HAP-1 (cell line): ENCODE measurements around the gene BMPER.
A peak's percentile ranks its signal among the peaks of the same experiment; 100 is the strongest.

ENCODE experiments used
- DNase-seq, 2 experiments: peaks; one replicate each; pipeline ENCODE4 v3.0.0-alpha.2; 2016 to 2020; ENCODE audit warnings: low spot score in 2 of 2
- H3K27me3 ChIP-seq: fragments of 250-450 bp; sonication (Bioruptor Pico); 2 replicates; pipeline ENCODE4 v1.5.1; 2020; ENCODE audit warnings: low read depth, mild to moderate bottlenecking, moderate library complexity
- H3K36me3 ChIP-seq: fragments of 250-450 bp; sonication (Bioruptor Pico); replicated peaks from 2 replicates; pipeline ENCODE4 v1.5.1; 2020; ENCODE audit warnings: mild to moderate bottlenecking
- H3K4me1 ChIP-seq: fragments of 250-450 bp; sonication (Bioruptor Pico); 2 replicates; pipeline ENCODE4 v1.5.1; 2020; ENCODE audit warnings: mild to moderate bottlenecking
- H3K4me3 ChIP-seq: fragments of 250-450 bp; sonication (Bioruptor Pico); 2 replicates; pipeline ENCODE4 v1.5.1; 2020; ENCODE audit warnings: mild to moderate bottlenecking, moderate library complexity
- H3K9me3 ChIP-seq: fragments of 250-450 bp; sonication (Bioruptor Pico); 2 replicates; pipeline ENCODE4 v1.5.1; 2020; ENCODE audit warnings: mild to moderate bottlenecking, moderate library complexity
- in situ Hi-C: fragments of 300-500 bp; cut with MboI; formaldehyde crosslinking; loops from 3 replicates; pipeline ENCODE4 v1.14.3; 2020; ENCODE audit warnings: low sequenced_read_pairs, inconsistent platforms, mixed read lengths

BMPER gene

GRCh38 chr7:33902746-33903145 lies 2.6 kb upstream of the BMPER start:
- in situ Hi-C loops = no loop called here
- peaks cover 38% of the 10 kb centered on the region for H3K27me3 ChIP-seq
- H3K9me3 ChIP-seq = no peaks in the 10 kb centered on the region
- no peak for DNase-seq
- H3K4me1 ChIP-seq = no peaks in the 10 kb centered on the region
- no peaks in the 10 kb centered on the region for H3K36me3 ChIP-seq
- H3K4me3 ChIP-seq = no peak overlapping the region

- H3K4me3 ChIP-seq = peak overlapping the region; percentile 25
- peak in 1 of 2 experiments; percentile 17 for DNase-seq
- no peaks in the 10 kb centered on the region for H3K4me1 ChIP-seq
- H3K36me3 ChIP-seq = no peaks in the 10 kb centered on the region
- H3K9me3 ChIP-seq = no peaks in the 10 kb centered on the region
- H3K27me3 ChIP-seq = peaks cover 38% of the 10 kb centered on the region
- in situ Hi-C loops = no loop called here
Measured at GRCh38 chr7:33903791-33904680, 1.3 kb upstream of the BMPER start.

GRCh38 chr7:33904681-33905388 lies 504 bp upstream of the BMPER start:
- in situ Hi-C loops = no loop called here
- peak; percentile 2 to 44 for DNase-seq
- H3K4me3 ChIP-seq = peak overlapping the region; percentile 25

GRCh38 chr7:33906697-33907096 lies 1.4 kb downstream of the BMPER start:
- DNase-seq = no peak
- in situ Hi-C loops = no loop called here
- Histone ChIP-seq H3K4me3 (no peak overlapping the region), H3K9me3 (no peaks in the 10 kb centered on the region), H3K36me3 (no peaks in the 10 kb centered on the region), H3K4me1 (no peaks in the 10 kb centered on the region), H3K27me3 (peaks cover 38% of the 10 kb centered on the region)

More at GRCh38 chr7:33904681-33905388, 504 bp upstream of the BMPER start:
- Histone ChIP-seq H3K4me1 (no peaks in the 10 kb centered on the region), H3K36me3 (no peaks in the 10 kb centered on the region), H3K9me3 (no peaks in the 10 kb centered on the region), H3K27me3 (peaks cover 38% of the 10 kb centered on the region)

- peaks cover 38% of the 10 kb centered on the region for H3K27me3 ChIP-seq
- no peak for DNase-seq
- H3K36me3 ChIP-seq = no peaks in the 10 kb centered on the region
- no peaks in the 10 kb centered on the region for H3K9me3 ChIP-seq
- in situ Hi-C loops = no loop called here
- H3K4me3 ChIP-seq = no peak overlapping the region
- H3K4me1 ChIP-seq = no peaks in the 10 kb centered on the region
Measured at GRCh38 chr7:33907625-33908024, 2.3 kb downstream of the BMPER start.

- Histone ChIP-seq H3K9me3 (no peaks in the 10 kb centered on the region), H3K36me3 (no peaks in the 10 kb centered on the region), H3K4me3 (no peak overlapping the region), H3K27me3 (peaks cover 24% of the 10 kb centered on the region), H3K4me1 (no peaks in the 10 kb centered on the region)
- DNase-seq = no peak
- in situ Hi-C loops = no loop called here
Measured at GRCh38 chr7:33909318-33909717, 4.0 kb downstream of the BMPER start.

GRCh38 chr7:33909755-33910154 lies 4.4 kb downstream of the BMPER start:
- no peak overlapping the region for H3K4me3 ChIP-seq
- H3K4me1 ChIP-seq = no peaks in the 10 kb centered on the region
- in situ Hi-C loops = no loop called here
- H3K9me3 ChIP-seq = no peaks in the 10 kb centered on the region
- no peak for DNase-seq
- H3K27me3 ChIP-seq = peaks cover 20% of the 10 kb centered on the region
- no peaks in the 10 kb centered on the region for H3K36me3 ChIP-seq

- in situ Hi-C loops = no loop called here
- H3K27me3 ChIP-seq = peaks cover 15% of the 10 kb centered on the region
- no peak for DNase-seq
- no peaks in the 10 kb centered on the region for H3K4me1 ChIP-seq
- no peaks in the 10 kb centered on the region for H3K36me3 ChIP-seq
- H3K9me3 ChIP-seq = no peaks in the 10 kb centered on the region
- H3K4me3 ChIP-seq = no peak overlapping the region
Measured at GRCh38 chr7:33910756-33911155, 5.4 kb downstream of the BMPER start.

- no peaks in the 10 kb centered on the region for H3K27me3 ChIP-seq
- H3K4me3 ChIP-seq = no peak overlapping the region
- DNase-seq = no peak
- H3K4me1 ChIP-seq = no peaks in the 10 kb centered on the region
- in situ Hi-C loops = no loop called here
- no peaks in the 10 kb centered on the region for H3K9me3 ChIP-seq
- H3K36me3 ChIP-seq = no peaks in the 10 kb centered on the region
Measured at GRCh38 chr7:33916357-33917081, 11.2 kb downstream of the BMPER start.

GRCh38 chr7:33917661-33918060 lies 12.3 kb downstream of the BMPER start:
- DNase-seq = no peak
- H3K27me3 ChIP-seq = no peaks in the 10 kb centered on the region
- H3K4me3 ChIP-seq = no peak overlapping the region
- H3K4me1 ChIP-seq = no peaks in the 10 kb centered on the region
- in situ Hi-C loops = no loop called here
- no peaks in the 10 kb centered on the region for H3K36me3 ChIP-seq
- no peaks in the 10 kb centered on the region for H3K9me3 ChIP-seq

GRCh38 chr7:33918438-33919143 lies 13.3 kb downstream of the BMPER start:
- DNase-seq = no peak
- Histone ChIP-seq H3K4me3 (no peak overlapping the region), H3K36me3 (no peaks in the 10 kb centered on the region), H3K27me3 (no peaks in the 10 kb centered on the region), H3K4me1 (no peaks in the 10 kb centered on the region), H3K9me3 (no peaks in the 10 kb centered on the region)
- in situ Hi-C loops = no loop called here

- Histone ChIP-seq H3K9me3 (no peaks in the 10 kb centered on the region), H3K36me3 (no peaks in the 10 kb centered on the region), H3K4me3 (no peak overlapping the region), H3K4me1 (no peaks in the 10 kb centered on the region), H3K27me3 (no peaks in the 10 kb centered on the region)
- in situ Hi-C loops = no loop called here
- DNase-seq = no peak
Measured at GRCh38 chr7:33919449-33919848, 14.1 kb downstream of the BMPER start.

GRCh38 chr7:33921216-33921938 lies 16.0 kb downstream of the BMPER start:
- H3K27me3 ChIP-seq = no peaks in the 10 kb centered on the region
- H3K9me3 ChIP-seq = no peaks in the 10 kb centered on the region
- no peaks in the 10 kb centered on the region for H3K4me1 ChIP-seq
- no peak for DNase-seq
- H3K4me3 ChIP-seq = no peak overlapping the region
- no peaks in the 10 kb centered on the region for H3K36me3 ChIP-seq
- in situ Hi-C loops = no loop called here
